ENCODE results near the gene CRACR2A. TPM values are rescaled to one million over a fixed set of nuclear protein-coding genes. Genes with fewer than 3 reads are reported as not detected.

Gene CRACR2A
- total RNA-seq, 4 donors from 2014 or later: 1.1 to 3.3 (median 2.8) TPM

GRCh38 chr12:3750616-3751015 lies 2.3 kb downstream of the CRACR2A start:
- H3K4me3 ChIP-seq: no peak overlapping the region
- intact Hi-C loops (cut with DNase I): no loop called here
- WGBS: 97% methylated on average over 2 of the region's 4 CpGs
- no peak overlapping the region for H3K27ac ChIP-seq (replicated peaks in 1 of 4)
- no peaks in the 10 kb centered on the region for H3K36me3 ChIP-seq
- peaks cover 0 to 29% (median 3%) of the 10 kb centered on the region in 4 donors for H3K27me3 ChIP-seq
- peak; percentile 39 for DNase-seq (ENCODE audit: extremely low spot score)
- H3K9me3 ChIP-seq: peaks cover 0 to 5% (median 0%) of the 10 kb centered on the region in 4 donors
- no peak for TF ChIP-seq POLR2A (IDR thresholded peaks at IDR 0.05; ENCODE audit: low read depth)
- TF ChIP-seq CTCF (IDR thresholded peaks at IDR 0.05): no peak
- no peak for TF ChIP-seq POLR2AphosphoS5 (IDR thresholded peaks at IDR 0.05)
- no peak for TF ChIP-seq EP300 (IDR thresholded peaks at IDR 0.05)
- H3K4me1 ChIP-seq: peaks cover 20 to 25% (median 22%) of the 10 kb centered on the region in 4 donors

GRCh38 chr12:3748620-3749019 lies 4.3 kb downstream of the CRACR2A start:
- 54% methylated on average over 4 of the region's 4 CpGs for WGBS
- Histone ChIP-seq H3K9me3 (peaks cover 0 to 5% (median 0%) of the 10 kb centered on the region in 4 donors), H3K4me1 (peaks cover 14 to 36% (median 15%) of the 10 kb centered on the region in 4 donors), H3K27me3 (peaks cover 0 to 20% (median 3%) of the 10 kb centered on the region in 4 donors), H3K27ac (replicated peaks in 1 of 4) (no peak overlapping the region), H3K36me3 (no peaks in the 10 kb centered on the region), H3K4me3 (no peak overlapping the region)
- DNase-seq (ENCODE audit: extremely low spot score): no peak
- no peak for TF ChIP-seq CTCF (IDR thresholded peaks at IDR 0.05)
- TF ChIP-seq POLR2AphosphoS5 (IDR thresholded peaks at IDR 0.05): no peak
- TF ChIP-seq POLR2A (IDR thresholded peaks at IDR 0.05; ENCODE audit: low read depth): no peak
- no peak for TF ChIP-seq EP300 (IDR thresholded peaks at IDR 0.05)
- intact Hi-C loops (cut with DNase I): no loop called here

- intact Hi-C loops (cut with DNase I): no loop called here
- peak; percentile 75 for DNase-seq (ENCODE audit: extremely low spot score)
- H3K27ac ChIP-seq (replicated peaks in 1 of 4): no peak overlapping the region
- peaks cover 9 to 31% (median 10%) of the 10 kb centered on the region in 4 donors for H3K4me1 ChIP-seq
- H3K9me3 ChIP-seq: peaks cover 0 to 5% (median 0%) of the 10 kb centered on the region in 4 donors
- H3K4me3 ChIP-seq: no peak overlapping the region
- TF ChIP-seq POLR2A (IDR thresholded peaks at IDR 0.05; ENCODE audit: low read depth): no peak
- no peak for TF ChIP-seq EP300 (IDR thresholded peaks at IDR 0.05)
- TF ChIP-seq POLR2AphosphoS5 (IDR thresholded peaks at IDR 0.05): no peak
- TF ChIP-seq CTCF (IDR thresholded peaks at IDR 0.05): no peak
- H3K27me3 ChIP-seq: peaks cover 0 to 16% (median 3%) of the 10 kb centered on the region in 4 donors
- 56% methylated on average over 3 of the region's 5 CpGs for WGBS
- H3K36me3 ChIP-seq: no peaks in the 10 kb centered on the region
Observed at GRCh38 chr12:3747976-3748619, 4.8 kb downstream of the CRACR2A start.

GRCh38 chr12:3747543-3747942 lies 5.4 kb downstream of the CRACR2A start:
- H3K36me3 ChIP-seq: no peaks in the 10 kb centered on the region
- H3K4me1 ChIP-seq: peaks cover 4 to 26% (median 4%) of the 10 kb centered on the region in 4 donors
- intact Hi-C loops (cut with DNase I): no loop called here
- 87% methylated on average over 6 of the region's 6 CpGs for WGBS
- peak; percentile 64 for DNase-seq (ENCODE audit: extremely low spot score)
- no peak for TF ChIP-seq CTCF (IDR thresholded peaks at IDR 0.05)
- TF ChIP-seq EP300 (IDR thresholded peaks at IDR 0.05): no peak
- no peak for TF ChIP-seq POLR2A (IDR thresholded peaks at IDR 0.05; ENCODE audit: low read depth)
- no peak for TF ChIP-seq POLR2AphosphoS5 (IDR thresholded peaks at IDR 0.05)
- peaks cover 0 to 5% (median 0%) of the 10 kb centered on the region in 4 donors for H3K9me3 ChIP-seq
- peaks cover 0 to 10% (median 1%) of the 10 kb centered on the region in 4 donors for H3K27me3 ChIP-seq
- no peak overlapping the region for H3K27ac ChIP-seq (replicated peaks in 1 of 4)
- no peak overlapping the region for H3K4me3 ChIP-seq
